ENCODE measurements around the gene POC1A.

The POC1A gene

DNA sequence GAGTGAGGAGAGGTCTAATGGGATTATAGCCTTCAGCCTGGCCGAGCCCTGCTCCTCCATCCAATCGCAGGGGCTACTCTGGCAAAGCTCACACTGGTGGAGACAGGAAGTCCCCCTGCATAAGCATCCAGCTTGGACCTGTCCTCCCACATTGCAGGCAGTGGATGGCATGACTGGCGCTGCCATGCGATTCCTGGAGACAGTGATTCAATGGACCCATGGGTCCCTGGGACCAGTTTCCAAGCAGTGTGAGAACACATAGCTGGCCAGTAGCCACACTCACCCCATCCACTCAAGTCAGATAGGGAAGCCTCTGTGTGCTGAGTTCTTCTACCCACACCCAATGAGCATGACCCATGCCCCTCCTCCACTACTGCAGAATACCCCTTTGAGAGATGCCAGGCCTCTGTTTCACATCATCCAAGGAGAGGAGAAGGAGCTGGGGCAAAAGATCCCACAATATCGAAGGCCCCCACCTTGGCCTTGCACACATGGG, 18.1 kb upstream of the POC1A start:
- Histone ChIP-seq H3K27ac (ENCODE audit: extremely low read depth, low read depth, low read length) (no peak overlapping the region), H3K36me3 (ENCODE audit: control insufficient read depth in 2 of 2, insufficient read depth in 1 of 2, low read length in 2 of 2) (no peaks in the 10 kb centered on the region), H3K4me3 (ENCODE audit: low read depth, low read length) (no peak overlapping the region), H3K4me1 (ENCODE audit: control insufficient read depth, insufficient read depth, low read length) (no peaks in the 10 kb centered on the region), H3K9me3 (ENCODE audit: control insufficient read depth, insufficient read depth, low read depth, low read length) (no peaks in the 10 kb centered on the region)
- ChIA-PET POLR2A (interaction anchor here (0.5 kb wide), 1 partner anchor 15 kb away, joined by 3 read pairs; no protein-coding TSS in a partner anchor), CTCF (interaction anchor here (1.2 kb wide), 1 partner anchor 48 kb away, joined by 3 read pairs; no protein-coding TSS in a partner anchor)
- TF ChIP-seq ZNF433 (tag by site-specific recombination; IDR thresholded peaks at IDR 0.05; ENCODE audit: low read depth) (no peak), ZNF248 (tag by site-specific recombination; IDR thresholded peaks at IDR 0.05) (no peak), ZNF404 (tag by site-specific recombination; IDR thresholded peaks at IDR 0.05) (no peak), ZBTB48 (tag by site-specific recombination; IDR thresholded peaks at IDR 0.05) (no peak), ZNF24 (tag by site-specific recombination; IDR thresholded peaks at IDR 0.05) (no peak), KLF10 (tag by site-specific recombination; IDR thresholded peaks at IDR 0.05) (no peak), OSR2 (tag by site-specific recombination; IDR thresholded peaks at IDR 0.05) (no peak), ZNF266 (tag by site-specific recombination; IDR thresholded peaks at IDR 0.05; ENCODE audit: low read depth) (no peak), ZNF140 (tag by site-specific recombination; IDR thresholded peaks at IDR 0.05) (no peak)
- TF ChIP-seq, protein P1, sequence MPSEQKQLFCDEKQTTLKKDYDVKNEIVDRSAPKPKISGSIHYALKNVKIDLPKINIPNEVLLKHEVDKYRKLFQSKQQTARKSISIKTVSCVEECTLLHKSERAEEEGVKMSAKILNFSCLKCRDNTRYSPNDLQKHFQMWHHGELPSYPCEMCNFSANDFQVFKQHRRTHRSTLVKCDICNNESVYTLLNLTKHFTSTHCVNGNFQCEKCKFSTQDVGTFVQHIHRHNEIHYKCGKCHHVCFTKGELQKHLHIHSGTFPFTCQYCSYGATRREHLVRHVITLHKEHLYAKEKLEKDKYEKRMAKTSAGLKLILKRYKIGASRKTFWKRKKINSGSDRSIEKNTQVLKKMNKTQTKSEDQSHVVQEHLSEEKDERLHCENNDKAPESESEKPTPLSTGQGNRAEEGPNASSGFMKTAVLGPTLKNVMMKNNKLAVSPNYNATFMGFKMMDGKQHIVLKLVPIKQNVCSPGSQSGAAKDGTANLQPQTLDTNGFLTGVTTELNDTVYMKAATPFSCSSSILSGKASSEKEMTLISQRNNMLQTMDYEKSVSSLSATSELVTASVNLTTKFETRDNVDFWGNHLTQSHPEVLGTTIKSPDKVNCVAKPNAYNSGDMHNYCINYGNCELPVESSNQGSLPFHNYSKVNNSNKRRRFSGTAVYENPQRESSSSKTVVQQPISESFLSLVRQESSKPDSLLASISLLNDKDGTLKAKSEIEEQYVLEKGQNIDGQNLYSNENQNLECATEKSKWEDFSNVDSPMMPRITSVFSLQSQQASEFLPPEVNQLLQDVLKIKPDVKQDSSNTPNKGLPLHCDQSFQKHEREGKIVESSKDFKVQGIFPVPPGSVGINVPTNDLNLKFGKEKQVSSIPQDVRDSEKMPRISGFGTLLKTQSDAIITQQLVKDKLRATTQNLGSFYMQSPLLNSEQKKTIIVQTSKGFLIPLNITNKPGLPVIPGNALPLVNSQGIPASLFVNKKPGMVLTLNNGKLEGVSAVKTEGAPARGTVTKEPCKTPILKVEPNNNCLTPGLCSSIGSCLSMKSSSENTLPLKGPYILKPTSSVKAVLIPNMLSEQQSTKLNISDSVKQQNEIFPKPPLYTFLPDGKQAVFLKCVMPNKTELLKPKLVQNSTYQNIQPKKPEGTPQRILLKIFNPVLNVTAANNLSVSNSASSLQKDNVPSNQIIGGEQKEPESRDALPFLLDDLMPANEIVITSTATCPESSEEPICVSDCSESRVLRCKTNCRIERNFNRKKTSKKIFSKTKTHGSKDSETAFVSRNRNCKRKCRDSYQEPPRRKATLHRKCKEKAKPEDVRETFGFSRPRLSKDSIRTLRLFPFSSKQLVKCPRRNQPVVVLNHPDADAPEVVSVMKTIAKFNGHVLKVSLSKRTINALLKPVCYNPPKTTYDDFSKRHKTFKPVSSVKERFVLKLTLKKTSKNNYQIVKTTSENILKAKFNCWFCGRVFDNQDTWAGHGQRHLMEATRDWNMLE (tag by site-specific recombination; conservative IDR thresholded peaks at IDR 0.05; ENCODE audit: low read depth): no peak
- TF ChIP-seq, protein P2, sequence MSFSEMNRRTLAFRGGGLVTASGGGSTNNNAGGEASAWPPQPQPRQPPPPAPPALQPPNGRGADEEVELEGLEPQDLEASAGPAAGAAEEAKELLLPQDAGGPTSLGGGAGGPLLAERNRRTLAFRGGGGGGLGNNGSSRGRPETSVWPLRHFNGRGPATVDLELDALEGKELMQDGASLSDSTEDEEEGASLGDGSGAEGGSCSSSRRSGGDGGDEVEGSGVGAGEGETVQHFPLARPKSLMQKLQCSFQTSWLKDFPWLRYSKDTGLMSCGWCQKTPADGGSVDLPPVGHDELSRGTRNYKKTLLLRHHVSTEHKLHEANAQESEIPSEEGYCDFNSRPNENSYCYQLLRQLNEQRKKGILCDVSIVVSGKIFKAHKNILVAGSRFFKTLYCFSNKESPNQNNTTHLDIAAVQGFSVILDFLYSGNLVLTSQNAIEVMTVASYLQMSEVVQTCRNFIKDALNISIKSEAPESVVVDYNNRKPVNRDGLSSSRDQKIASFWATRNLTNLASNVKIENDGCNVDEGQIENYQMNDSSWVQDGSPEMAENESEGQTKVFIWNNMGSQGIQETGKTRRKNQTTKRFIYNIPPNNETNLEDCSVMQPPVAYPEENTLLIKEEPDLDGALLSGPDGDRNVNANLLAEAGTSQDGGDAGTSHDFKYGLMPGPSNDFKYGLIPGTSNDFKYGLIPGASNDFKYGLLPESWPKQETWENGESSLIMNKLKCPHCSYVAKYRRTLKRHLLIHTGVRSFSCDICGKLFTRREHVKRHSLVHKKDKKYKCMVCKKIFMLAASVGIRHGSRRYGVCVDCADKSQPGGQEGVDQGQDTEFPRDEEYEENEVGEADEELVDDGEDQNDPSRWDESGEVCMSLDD (tag by site-specific recombination; IDR thresholded peaks at IDR 0.05): no peak
- TF ChIP-seq, protein P3, sequence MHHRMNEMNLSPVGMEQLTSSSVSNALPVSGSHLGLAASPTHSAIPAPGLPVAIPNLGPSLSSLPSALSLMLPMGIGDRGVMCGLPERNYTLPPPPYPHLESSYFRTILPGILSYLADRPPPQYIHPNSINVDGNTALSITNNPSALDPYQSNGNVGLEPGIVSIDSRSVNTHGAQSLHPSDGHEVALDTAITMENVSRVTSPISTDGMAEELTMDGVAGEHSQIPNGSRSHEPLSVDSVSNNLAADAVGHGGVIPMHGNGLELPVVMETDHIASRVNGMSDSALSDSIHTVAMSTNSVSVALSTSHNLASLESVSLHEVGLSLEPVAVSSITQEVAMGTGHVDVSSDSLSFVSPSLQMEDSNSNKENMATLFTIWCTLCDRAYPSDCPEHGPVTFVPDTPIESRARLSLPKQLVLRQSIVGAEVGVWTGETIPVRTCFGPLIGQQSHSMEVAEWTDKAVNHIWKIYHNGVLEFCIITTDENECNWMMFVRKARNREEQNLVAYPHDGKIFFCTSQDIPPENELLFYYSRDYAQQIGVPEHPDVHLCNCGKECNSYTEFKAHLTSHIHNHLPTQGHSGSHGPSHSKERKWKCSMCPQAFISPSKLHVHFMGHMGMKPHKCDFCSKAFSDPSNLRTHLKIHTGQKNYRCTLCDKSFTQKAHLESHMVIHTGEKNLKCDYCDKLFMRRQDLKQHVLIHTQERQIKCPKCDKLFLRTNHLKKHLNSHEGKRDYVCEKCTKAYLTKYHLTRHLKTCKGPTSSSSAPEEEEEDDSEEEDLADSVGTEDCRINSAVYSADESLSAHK (tag by site-specific recombination; IDR thresholded peaks at IDR 0.05): no peak
- TF ChIP-seq, protein P4, sequence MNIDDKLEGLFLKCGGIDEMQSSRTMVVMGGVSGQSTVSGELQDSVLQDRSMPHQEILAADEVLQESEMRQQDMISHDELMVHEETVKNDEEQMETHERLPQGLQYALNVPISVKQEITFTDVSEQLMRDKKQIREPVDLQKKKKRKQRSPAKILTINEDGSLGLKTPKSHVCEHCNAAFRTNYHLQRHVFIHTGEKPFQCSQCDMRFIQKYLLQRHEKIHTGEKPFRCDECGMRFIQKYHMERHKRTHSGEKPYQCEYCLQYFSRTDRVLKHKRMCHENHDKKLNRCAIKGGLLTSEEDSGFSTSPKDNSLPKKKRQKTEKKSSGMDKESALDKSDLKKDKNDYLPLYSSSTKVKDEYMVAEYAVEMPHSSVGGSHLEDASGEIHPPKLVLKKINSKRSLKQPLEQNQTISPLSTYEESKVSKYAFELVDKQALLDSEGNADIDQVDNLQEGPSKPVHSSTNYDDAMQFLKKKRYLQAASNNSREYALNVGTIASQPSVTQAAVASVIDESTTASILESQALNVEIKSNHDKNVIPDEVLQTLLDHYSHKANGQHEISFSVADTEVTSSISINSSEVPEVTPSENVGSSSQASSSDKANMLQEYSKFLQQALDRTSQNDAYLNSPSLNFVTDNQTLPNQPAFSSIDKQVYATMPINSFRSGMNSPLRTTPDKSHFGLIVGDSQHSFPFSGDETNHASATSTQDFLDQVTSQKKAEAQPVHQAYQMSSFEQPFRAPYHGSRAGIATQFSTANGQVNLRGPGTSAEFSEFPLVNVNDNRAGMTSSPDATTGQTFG (tag by site-specific recombination; IDR thresholded peaks at IDR 0.05; ENCODE audit: borderline replicate concordance): no peak
- TF ChIP-seq, protein P5, sequence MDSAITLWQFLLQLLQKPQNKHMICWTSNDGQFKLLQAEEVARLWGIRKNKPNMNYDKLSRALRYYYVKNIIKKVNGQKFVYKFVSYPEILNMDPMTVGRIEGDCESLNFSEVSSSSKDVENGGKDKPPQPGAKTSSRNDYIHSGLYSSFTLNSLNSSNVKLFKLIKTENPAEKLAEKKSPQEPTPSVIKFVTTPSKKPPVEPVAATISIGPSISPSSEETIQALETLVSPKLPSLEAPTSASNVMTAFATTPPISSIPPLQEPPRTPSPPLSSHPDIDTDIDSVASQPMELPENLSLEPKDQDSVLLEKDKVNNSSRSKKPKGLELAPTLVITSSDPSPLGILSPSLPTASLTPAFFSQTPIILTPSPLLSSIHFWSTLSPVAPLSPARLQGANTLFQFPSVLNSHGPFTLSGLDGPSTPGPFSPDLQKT (IDR thresholded peaks at IDR 0.05; ENCODE audit: borderline replicate concordance, low read depth, low read length): no peak
- TF ChIP-seq, protein P6, sequence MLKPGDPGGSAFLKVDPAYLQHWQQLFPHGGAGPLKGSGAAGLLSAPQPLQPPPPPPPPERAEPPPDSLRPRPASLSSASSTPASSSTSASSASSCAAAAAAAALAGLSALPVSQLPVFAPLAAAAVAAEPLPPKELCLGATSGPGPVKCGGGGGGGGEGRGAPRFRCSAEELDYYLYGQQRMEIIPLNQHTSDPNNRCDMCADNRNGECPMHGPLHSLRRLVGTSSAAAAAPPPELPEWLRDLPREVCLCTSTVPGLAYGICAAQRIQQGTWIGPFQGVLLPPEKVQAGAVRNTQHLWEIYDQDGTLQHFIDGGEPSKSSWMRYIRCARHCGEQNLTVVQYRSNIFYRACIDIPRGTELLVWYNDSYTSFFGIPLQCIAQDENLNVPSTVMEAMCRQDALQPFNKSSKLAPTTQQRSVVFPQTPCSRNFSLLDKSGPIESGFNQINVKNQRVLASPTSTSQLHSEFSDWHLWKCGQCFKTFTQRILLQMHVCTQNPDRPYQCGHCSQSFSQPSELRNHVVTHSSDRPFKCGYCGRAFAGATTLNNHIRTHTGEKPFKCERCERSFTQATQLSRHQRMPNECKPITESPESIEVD (tag by site-specific recombination; IDR thresholded peaks at IDR 0.05): no peak
- TF ChIP-seq, protein P7, sequence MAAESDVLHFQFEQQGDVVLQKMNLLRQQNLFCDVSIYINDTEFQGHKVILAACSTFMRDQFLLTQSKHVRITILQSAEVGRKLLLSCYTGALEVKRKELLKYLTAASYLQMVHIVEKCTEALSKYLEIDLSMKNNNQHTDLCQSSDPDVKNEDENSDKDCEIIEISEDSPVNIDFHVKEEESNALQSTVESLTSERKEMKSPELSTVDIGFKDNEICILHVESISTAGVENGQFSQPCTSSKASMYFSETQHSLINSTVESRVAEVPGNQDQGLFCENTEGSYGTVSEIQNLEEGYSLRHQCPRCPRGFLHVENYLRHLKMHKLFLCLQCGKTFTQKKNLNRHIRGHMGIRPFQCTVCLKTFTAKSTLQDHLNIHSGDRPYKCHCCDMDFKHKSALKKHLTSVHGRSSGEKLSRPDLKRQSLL (tag by site-specific recombination; IDR thresholded peaks at IDR 0.05): no peak

All from HEK293 (cell line).